ENCODE measurements around the gene PIEZO1.

Gene PIEZO1

GRCh38 chr16:88705076-88705684 is 79.8 kb downstream of the PIEZO1 start:
- Histone ChIP-seq H3K9ac (ENCODE audit: low read length in 2 of 2) (peak overlapping the region; percentile 78 to 86), H3K4me3 (ENCODE audit: low read length in 2 of 2) (peak overlapping the region; percentile 66 to 97), H3K36me3 (ENCODE audit: control insufficient read depth in 2 of 2, insufficient read depth in 2 of 2, low read length in 2 of 2) (peaks cover 0 to 4% of the 10 kb centered on the region in 2 donors), H3K27me3 (ENCODE audit: control insufficient read depth in 1 of 2, insufficient read depth in 2 of 2, low read length in 2 of 2) (no peaks in the 10 kb centered on the region), H3K9me3 (ENCODE audit: control insufficient read depth in 2 of 2, low read length in 2 of 2) (no peaks in the 10 kb centered on the region), H3K4me1 (ENCODE audit: control insufficient read depth, insufficient read depth, low read length) (peaks cover 32% of the 10 kb centered on the region), H3K27ac (ENCODE audit: low read length) (peak overlapping the region; percentile 49)

GRCh38 chr16:88703486-88704309 is 81.3 kb downstream of the PIEZO1 start:
- peaks cover 5 to 6% of the 10 kb centered on the region in 2 donors for H3K36me3 ChIP-seq (ENCODE audit: control insufficient read depth in 2 of 2, insufficient read depth in 2 of 2, low read length in 2 of 2)
- H3K27ac ChIP-seq (ENCODE audit: low read length) = no peak overlapping the region
- H3K9ac ChIP-seq (ENCODE audit: low read length in 2 of 2) = no peak overlapping the region
- H3K27me3 ChIP-seq (ENCODE audit: control insufficient read depth in 1 of 2, insufficient read depth in 2 of 2, low read length in 2 of 2) = no peaks in the 10 kb centered on the region
- H3K9me3 ChIP-seq (ENCODE audit: control insufficient read depth in 2 of 2, low read length in 2 of 2) = no peaks in the 10 kb centered on the region
- peaks cover 36% of the 10 kb centered on the region for H3K4me1 ChIP-seq (ENCODE audit: control insufficient read depth, insufficient read depth, low read length)
- H3K4me3 ChIP-seq (ENCODE audit: low read length in 2 of 2) = peak overlapping the region in 1 of 2 donors; percentile 29

DNA sequence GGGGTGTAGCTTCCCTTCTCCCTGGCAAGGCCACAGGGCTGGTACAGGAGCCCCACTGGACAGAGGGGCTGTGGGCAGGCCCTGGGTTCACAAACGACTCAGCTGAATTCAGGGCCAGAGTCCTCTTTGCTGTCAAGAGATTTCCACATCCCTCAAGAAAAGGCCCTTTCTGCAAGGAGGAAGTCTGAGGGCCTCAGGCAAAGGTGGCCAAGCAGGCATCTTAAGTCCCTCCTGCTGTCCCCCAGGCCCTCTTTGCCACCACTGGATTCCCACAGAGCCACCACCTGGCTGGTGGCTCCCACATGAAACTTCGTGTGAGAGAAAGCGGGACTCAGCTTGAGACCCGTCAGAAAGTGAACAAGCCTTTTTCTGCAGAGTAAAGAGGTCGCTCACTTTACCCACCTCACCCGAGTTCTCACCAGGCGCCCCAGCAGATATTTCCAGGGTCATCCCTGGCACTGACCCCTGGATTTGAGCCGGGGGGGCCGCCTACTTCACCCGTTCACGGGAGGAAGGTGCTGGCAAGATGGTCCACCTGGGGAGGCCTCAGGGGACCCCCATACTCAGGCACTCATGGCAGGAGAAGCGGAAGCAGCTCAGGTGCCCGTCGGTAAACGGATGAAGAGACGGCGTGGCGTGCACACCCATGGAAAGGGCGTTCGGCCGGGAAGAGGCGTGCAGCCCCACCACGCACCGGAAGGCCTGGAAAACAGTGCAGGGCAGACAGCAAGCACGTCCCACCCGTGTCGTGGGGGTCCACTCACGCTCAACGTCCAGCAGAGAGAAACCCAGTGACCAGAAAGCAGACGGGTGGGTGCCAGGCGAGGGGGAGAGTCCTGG is 82.4 kb downstream of the PIEZO1 start:
- peaks cover 6 to 10% of the 10 kb centered on the region in 2 donors for H3K36me3 ChIP-seq (ENCODE audit: control insufficient read depth in 2 of 2, insufficient read depth in 2 of 2, low read length in 2 of 2)
- no peak overlapping the region for H3K4me3 ChIP-seq (ENCODE audit: low read length in 2 of 2)
- peaks cover 35% of the 10 kb centered on the region for H3K4me1 ChIP-seq (ENCODE audit: control insufficient read depth, insufficient read depth, low read length)
- no peak overlapping the region for H3K9ac ChIP-seq (ENCODE audit: low read length in 2 of 2)
- no peaks in the 10 kb centered on the region for H3K27me3 ChIP-seq (ENCODE audit: control insufficient read depth in 1 of 2, insufficient read depth in 2 of 2, low read length in 2 of 2)
- no peaks in the 10 kb centered on the region for H3K9me3 ChIP-seq (ENCODE audit: control insufficient read depth in 2 of 2, low read length in 2 of 2)
- no peak overlapping the region for H3K27ac ChIP-seq (ENCODE audit: low read length)

GRCh38 chr16:88701581-88702370 is 83.2 kb downstream of the PIEZO1 start:
- Histone ChIP-seq H3K36me3 (ENCODE audit: control insufficient read depth in 2 of 2, insufficient read depth in 2 of 2, low read length in 2 of 2) (peaks cover 6 to 10% of the 10 kb centered on the region in 2 donors), H3K9ac (ENCODE audit: low read length in 2 of 2) (no peak overlapping the region)

GRCh38 chr16:88700636-88701482 is 84.2 kb downstream of the PIEZO1 start:
- H3K36me3 ChIP-seq (ENCODE audit: control insufficient read depth in 2 of 2, insufficient read depth in 2 of 2, low read length in 2 of 2) = peaks cover 6 to 10% of the 10 kb centered on the region in 2 donors
- no peaks in the 10 kb centered on the region for H3K27me3 ChIP-seq (ENCODE audit: control insufficient read depth in 1 of 2, insufficient read depth in 2 of 2, low read length in 2 of 2)
- H3K9me3 ChIP-seq (ENCODE audit: control insufficient read depth in 2 of 2, low read length in 2 of 2) = no peaks in the 10 kb centered on the region
- peaks cover 25% of the 10 kb centered on the region for H3K4me1 ChIP-seq (ENCODE audit: control insufficient read depth, insufficient read depth, low read length)
- no peak overlapping the region for H3K27ac ChIP-seq (ENCODE audit: low read length)
- no peak overlapping the region for H3K9ac ChIP-seq (ENCODE audit: low read length in 2 of 2)
- no peak overlapping the region for H3K4me3 ChIP-seq (ENCODE audit: low read length in 2 of 2)

More at GRCh38 chr16:88701581-88702370, 83.2 kb downstream of the PIEZO1 start:
- no peaks in the 10 kb centered on the region for H3K27me3 ChIP-seq (ENCODE audit: control insufficient read depth in 1 of 2, insufficient read depth in 2 of 2, low read length in 2 of 2)
- no peaks in the 10 kb centered on the region for H3K9me3 ChIP-seq (ENCODE audit: control insufficient read depth in 2 of 2, low read length in 2 of 2)
- peaks cover 27% of the 10 kb centered on the region for H3K4me1 ChIP-seq (ENCODE audit: control insufficient read depth, insufficient read depth, low read length)
- no peak overlapping the region for H3K4me3 ChIP-seq (ENCODE audit: low read length in 2 of 2)
- H3K27ac ChIP-seq (ENCODE audit: low read length) = no peak overlapping the region

DNA sequence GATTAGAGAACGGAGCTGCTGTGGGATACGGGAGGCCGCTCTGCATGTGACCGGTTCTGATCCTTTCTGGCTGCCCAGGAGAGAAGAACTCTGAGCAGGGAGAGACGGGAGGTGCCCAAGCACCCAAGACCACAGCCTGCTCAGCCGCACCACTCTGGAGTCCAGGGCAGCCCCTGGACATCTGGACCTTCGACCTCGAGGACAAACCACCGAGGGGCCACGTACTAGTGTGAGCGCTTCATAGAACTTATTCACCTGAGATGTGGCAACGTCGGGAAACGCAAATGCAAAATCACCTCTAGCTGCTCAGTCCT is 84.7 kb downstream of the PIEZO1 start:
- Histone ChIP-seq H3K4me1 (ENCODE audit: control insufficient read depth, insufficient read depth, low read length) (peaks cover 21% of the 10 kb centered on the region), H3K9me3 (ENCODE audit: control insufficient read depth in 2 of 2, low read length in 2 of 2) (no peaks in the 10 kb centered on the region), H3K4me3 (ENCODE audit: low read length in 2 of 2) (no peak overlapping the region), H3K36me3 (ENCODE audit: control insufficient read depth in 2 of 2, insufficient read depth in 2 of 2, low read length in 2 of 2) (peaks cover 6 to 10% of the 10 kb centered on the region in 2 donors), H3K27ac (ENCODE audit: low read length) (no peak overlapping the region), H3K27me3 (ENCODE audit: control insufficient read depth in 1 of 2, insufficient read depth in 2 of 2, low read length in 2 of 2) (no peaks in the 10 kb centered on the region), H3K9ac (ENCODE audit: low read length in 2 of 2) (no peak overlapping the region)

DNA sequence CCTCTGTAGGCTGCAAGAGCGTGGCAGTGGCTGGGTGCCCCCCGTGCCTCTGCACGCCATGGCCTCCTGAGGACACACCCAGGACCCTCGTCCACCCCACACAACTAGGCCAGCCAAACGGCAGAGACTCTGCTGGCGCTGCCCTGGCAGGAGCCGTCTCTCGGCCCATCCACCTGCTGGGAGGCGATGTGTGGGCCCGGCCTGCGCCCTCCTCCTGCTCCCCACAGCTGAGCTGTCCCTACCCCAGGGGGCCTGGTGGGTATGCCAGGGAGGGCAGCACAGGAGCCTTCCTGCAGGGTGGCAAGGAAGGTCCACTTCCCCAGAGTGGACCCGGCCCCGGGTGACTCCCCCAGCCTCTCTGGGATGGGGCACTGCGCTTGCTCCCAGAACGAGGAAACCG is 85.8 kb downstream of the PIEZO1 start:
- H3K9ac ChIP-seq (ENCODE audit: low read length in 2 of 2) = no peak overlapping the region
- no peak overlapping the region for H3K4me3 ChIP-seq (ENCODE audit: low read length in 2 of 2)
- no peaks in the 10 kb centered on the region for H3K9me3 ChIP-seq (ENCODE audit: control insufficient read depth in 2 of 2, low read length in 2 of 2)
- H3K4me1 ChIP-seq (ENCODE audit: control insufficient read depth, insufficient read depth, low read length) = peaks cover 13% of the 10 kb centered on the region
- H3K27me3 ChIP-seq (ENCODE audit: control insufficient read depth in 1 of 2, insufficient read depth in 2 of 2, low read length in 2 of 2) = no peaks in the 10 kb centered on the region
- H3K27ac ChIP-seq (ENCODE audit: low read length) = no peak overlapping the region
- H3K36me3 ChIP-seq (ENCODE audit: control insufficient read depth in 2 of 2, insufficient read depth in 2 of 2, low read length in 2 of 2) = peaks cover 6 to 10% of the 10 kb centered on the region in 2 donors

DNA sequence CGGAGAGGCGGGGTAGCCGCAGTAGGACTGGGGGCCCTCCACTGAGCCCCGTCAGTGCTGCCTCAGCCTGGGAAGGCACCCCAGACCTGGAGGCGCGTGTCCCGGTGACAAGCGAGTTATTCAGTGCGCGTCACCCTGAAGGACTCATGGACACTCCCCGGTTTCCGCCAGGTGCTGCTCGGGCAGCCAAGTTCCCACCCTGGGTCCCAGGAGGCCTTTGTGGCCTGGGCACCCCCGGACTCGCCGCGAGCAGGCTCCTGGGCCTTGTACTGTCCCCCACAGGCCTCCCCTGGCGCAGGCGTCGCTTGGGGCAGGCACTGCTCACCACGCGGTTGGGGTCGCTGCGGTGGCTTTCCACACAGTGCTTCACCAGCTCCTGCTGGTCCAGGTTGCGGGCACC is 86.4 kb downstream of the PIEZO1 start:
- H3K36me3 ChIP-seq (ENCODE audit: control insufficient read depth in 2 of 2, insufficient read depth in 2 of 2, low read length in 2 of 2) = peaks cover 6 to 10% of the 10 kb centered on the region in 2 donors
- H3K4me1 ChIP-seq (ENCODE audit: control insufficient read depth, insufficient read depth, low read length) = peaks cover 13% of the 10 kb centered on the region
- no peak overlapping the region for H3K27ac ChIP-seq (ENCODE audit: low read length)
- no peak overlapping the region for H3K4me3 ChIP-seq (ENCODE audit: low read length in 2 of 2)
- no peak overlapping the region for H3K9ac ChIP-seq (ENCODE audit: low read length in 2 of 2)
- no peaks in the 10 kb centered on the region for H3K9me3 ChIP-seq (ENCODE audit: control insufficient read depth in 2 of 2, low read length in 2 of 2)
- no peaks in the 10 kb centered on the region for H3K27me3 ChIP-seq (ENCODE audit: control insufficient read depth in 1 of 2, insufficient read depth in 2 of 2, low read length in 2 of 2)

DNA sequence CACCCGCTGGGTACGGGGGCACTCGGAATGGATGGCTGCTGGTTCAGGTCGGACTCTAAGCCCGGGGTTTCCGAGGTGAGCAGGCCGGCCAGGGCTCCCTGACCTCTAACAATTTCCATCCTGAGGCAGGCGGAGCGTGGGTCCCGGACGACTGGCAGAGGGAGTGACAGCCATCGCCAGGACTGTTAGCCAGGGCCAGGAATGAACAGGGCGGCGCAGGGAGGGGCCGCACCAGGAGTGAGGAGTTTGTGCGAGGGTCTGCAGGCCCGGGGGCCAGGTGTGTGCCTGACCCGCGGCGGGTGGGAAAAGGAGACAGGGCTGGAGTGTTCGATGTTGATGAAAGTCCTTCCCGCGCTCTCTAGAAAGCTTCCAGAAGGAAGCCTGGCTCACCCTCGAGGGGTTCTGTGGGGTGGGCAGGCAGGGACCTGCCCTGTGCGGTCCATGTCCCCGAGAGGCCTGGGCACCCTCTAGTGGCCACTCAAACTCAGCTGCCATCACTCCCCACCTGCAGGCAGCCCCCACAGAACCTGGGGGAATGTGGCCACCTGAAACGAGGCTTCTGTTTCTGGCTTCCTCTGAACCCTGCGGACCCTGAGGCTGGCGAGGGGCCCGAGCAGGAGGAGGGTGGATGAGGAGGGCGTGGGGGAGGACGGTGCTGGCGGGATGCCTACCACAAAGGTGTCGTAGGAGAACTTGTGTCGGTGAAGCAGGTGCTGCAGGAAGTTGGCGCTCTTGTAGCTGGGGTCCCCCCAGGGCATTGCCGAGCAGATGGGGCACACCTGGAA is 87.0 kb downstream of the PIEZO1 start:
- H3K4me1 ChIP-seq (ENCODE audit: control insufficient read depth, insufficient read depth, low read length) = peaks cover 13% of the 10 kb centered on the region
- H3K36me3 ChIP-seq (ENCODE audit: control insufficient read depth in 2 of 2, insufficient read depth in 2 of 2, low read length in 2 of 2) = peaks cover 6 to 10% of the 10 kb centered on the region in 2 donors
- H3K27me3 ChIP-seq (ENCODE audit: control insufficient read depth in 1 of 2, insufficient read depth in 2 of 2, low read length in 2 of 2) = no peaks in the 10 kb centered on the region
- no peak overlapping the region for H3K4me3 ChIP-seq (ENCODE audit: low read length in 2 of 2)
- H3K9me3 ChIP-seq (ENCODE audit: control insufficient read depth in 2 of 2, low read length in 2 of 2) = no peaks in the 10 kb centered on the region
- no peak overlapping the region for H3K27ac ChIP-seq (ENCODE audit: low read length)
- no peak overlapping the region for H3K9ac ChIP-seq (ENCODE audit: low read length in 2 of 2)

Measured in stomach smooth muscle (tissue), 2 donors.